K562 (cell line): ENCODE measurements around the gene PPP2R2D. TPM values are rescaled to one million over a fixed set of nuclear protein-coding genes. Genes with fewer than 3 reads are reported as not detected.

ENCODE experiments used
- ATAC-seq: fragments of 200-7000 bp; cut with Tn5 transposase; 3 replicates; pipeline ENCODE4 v1.9.1; 2020; ENCODE audit warnings: moderate library complexity
- BruUV-seq: library from RNA; stranded (reverse); fragments of 400-500 nt; replicated peaks from 2 replicates; lab custom pipeline; 2021; lab: Mats Ljungman, UMichigan
- CTCF ChIA-PET: fragments of 300-600 bp; formaldehyde crosslinking; extraction: SDS; loops from one replicate; lab custom pipeline; 2021; ENCODE audit warnings: low intra/inter-chr PET ratio; lab: Yijun Ruan, JAX
- POLR2A ChIA-PET: fragments of 300-600, 350-650 bp; sonication (Branson Sonifier 250); formaldehyde crosslinking; extraction: SDS; loops from one replicate; lab custom pipeline; 2021; ENCODE audit warnings: antibody characterized with exemption, inconsistent platforms; lab: Yijun Ruan, JAX
- DNase-seq, 4 experiments: peaks; one replicate each; pipeline versions ENCODE4 v3.0.0 to v3.0.0-alpha.2; 2011 to 2018; ENCODE audit warnings: low spot score in 3 of 4, mixed read lengths in 3 of 4; ENCODE audit errors: extremely low read depth in 1 of 4
- FAIRE-seq: peaks from 2 replicates; lab custom pipeline; 2011; peaks lifted over from hg19 to GRCh38; lab: Jason Lieb, UNC
- H2AFZ ChIP-seq: 2 replicates; pipeline ENCODE4 v1.6.0; 2011; ENCODE audit warnings: low read depth, low read length, control low read depth, inconsistent platforms
- H3K27ac ChIP-seq: fragments of 200-600 bp; 3 replicates; pipeline ENCODE4 v1.8.0; 2011; ENCODE audit warnings: low read depth, mild to moderate bottlenecking, control low read depth, inconsistent platforms, low read length, moderate library complexity, mixed read lengths; ENCODE audit errors: extremely low read depth
- H3K27me3 ChIP-seq, 2 experiments: fragments of 300-600 bp in 1 of 2; 2 replicates in 1 of 2; 3 replicates in 1 of 2; pipeline versions ENCODE4 v1.6.0 to v1.8.0; 2011; ENCODE audit warnings: inconsistent platforms in 2 of 2, low read length in 2 of 2, mild to moderate bottlenecking in 1 of 2, mixed read lengths in 1 of 2, moderate library complexity in 1 of 2; ENCODE audit not compliant: control insufficient read depth in 2 of 2, insufficient read depth in 2 of 2
- H3K36me3 ChIP-seq: fragments of 300-600 bp; 3 replicates; pipeline ENCODE4 v1.8.0; 2011; ENCODE audit warnings: mild to moderate bottlenecking, low read length, inconsistent platforms; ENCODE audit not compliant: control insufficient read depth, insufficient read depth
- H3K4me1 ChIP-seq, 2 experiments: fragments of 200-600 bp in 1 of 2; replicated peaks in 1 of 2; 2 replicates in 1 of 2; 3 replicates in 1 of 2; pipeline versions ENCODE4 v1.5.1 to v1.8.0; 2011; ENCODE audit warnings: inconsistent platforms in 2 of 2, low read length in 2 of 2, mild to moderate bottlenecking in 1 of 2, mixed read lengths in 1 of 2, moderate library complexity in 1 of 2; ENCODE audit not compliant: control insufficient read depth in 2 of 2, insufficient read depth in 2 of 2
- H3K4me2 ChIP-seq: 2 replicates; pipeline ENCODE4 v1.6.1; 2011; ENCODE audit warnings: low read length, control low read depth, inconsistent platforms, mixed read lengths; ENCODE audit not compliant: insufficient read depth
- H3K4me3 ChIP-seq: fragments of 200-600 bp; sonication (generic), shearing (Covaris generic); 2 replicates; pipeline ENCODE4 v1.5.1; 2016; ENCODE audit warnings: control low read depth, inconsistent platforms
- H3K79me2 ChIP-seq: fragments of 200-600 bp; 3 replicates; pipeline ENCODE4 v1.8.0; 2011; ENCODE audit warnings: low read length, inconsistent platforms; ENCODE audit not compliant: control insufficient read depth, insufficient read depth
- H3K9ac ChIP-seq, 2 experiments: 2 replicates each; pipeline versions ENCODE4 v1.6.0 to v1.6.1; 2011; ENCODE audit warnings: low read depth in 2 of 2, low read length in 2 of 2, control low read depth in 1 of 2, inconsistent platforms in 1 of 2, mild to moderate bottlenecking in 1 of 2, mixed read lengths in 1 of 2; ENCODE audit not compliant: insufficient read depth in 1 of 2
- H3K9me1 ChIP-seq: one replicate; pipeline ENCODE4 v1.6.0; 2011; ENCODE audit warnings: inconsistent platforms, mild to moderate bottlenecking, low read length, moderate library complexity; ENCODE audit not compliant: control insufficient read depth, insufficient read depth
- H3K9me3 ChIP-seq: replicated peaks from 2 replicates; pipeline ENCODE4 v1.5.1; 2011; ENCODE audit warnings: low read depth, low read length, inconsistent platforms; ENCODE audit not compliant: control insufficient read depth, insufficient read depth
- H4K20me1 ChIP-seq: replicated peaks from 2 replicates; pipeline ENCODE4 v1.6.1; 2011; ENCODE audit warnings: low read length, inconsistent platforms, mixed read lengths; ENCODE audit not compliant: control insufficient read depth, insufficient read depth
- BHLHE40 ChIP-seq: IDR thresholded peaks from 2 replicates; pipeline ENCODE4 v1.6.1; 2011; ENCODE audit warnings: low read length, improper control_type of control experiment
- CBFA2T3 ChIP-seq: fragments of 450-650 bp; IDR thresholded peaks from 2 replicates; pipeline ENCODE4 v1.6.1; 2017
- CXXC5 ChIP-seq: fragments of 250-450 bp; sonication (Bioruptor Pico); IDR thresholded peaks from 2 replicates; pipeline ENCODE4 v1.8.0; 2022; ENCODE audit warnings: inconsistent platforms, mild to moderate bottlenecking, moderate library complexity
- NFRKB ChIP-seq: fragments of 450-650 bp; IDR thresholded peaks from 2 replicates; pipeline ENCODE4 v1.6.1; 2016; ENCODE audit warnings: low read depth
- SIN3A ChIP-seq, 2 experiments: fragments of 150-350 bp in 1 of 2; IDR thresholded peaks; 2 replicates each; pipeline ENCODE4 v1.6.1; 2011 to 2016; ENCODE audit warnings: borderline replicate concordance in 2 of 2, low read depth in 2 of 2, low read length in 2 of 2, mild to moderate bottlenecking in 2 of 2, moderate library complexity in 2 of 2; ENCODE audit not compliant: control insufficient read depth in 1 of 2
- ZNF707 ChIP-seq: fragments of 250-450 bp; sonication (Bioruptor Pico); conservative IDR thresholded peaks from 2 replicates; pipeline ENCODE4 v1.8.0; 2022; ENCODE audit warnings: inconsistent platforms, mild to moderate bottlenecking, moderate library complexity
- WGBS: fragments of 100-300 bp; shearing (Covaris generic); methylation state at CpG from one replicate; pipeline ENCODE4 v1.1.6; 2016; ENCODE audit warnings: low coverage, mixed read lengths; ENCODE audit not compliant: insufficient coverage; ENCODE audit errors: missing lambda C conversion rate; 5-methylcytosine and 5-hydroxymethylcytosine counted together
- in situ Hi-C: fragments of 300-500 bp; cut with MboI; formaldehyde crosslinking; loops from 4 replicates; pipeline ENCODE4 v1.15.0; 2018; ENCODE audit warnings: inconsistent platforms, mixed read lengths
- intact Hi-C: fragments of 100-400 bp; cut with micrococcal nuclease; formaldehyde crosslinking; loops from 2 replicates; pipeline ENCODE4 v1.14.2; 2022
- polyA plus RNA-seq, 8 experiments: library from polyadenylated mRNA; depleted of rRNA in 4 of 8; stranded (reverse) in 5 of 8; unstranded in 3 of 8; fragments of >200 nt; fragmentation: Nextera tagmentation in 2 of 8; fragmentation: Illumina TruSeq in 1 of 8; extraction: Ambion mirVana in 2 of 8; extraction: Trizol in 1 of 8; gene quantifications; 2 replicates each; pipeline versions ENCODE4 v1.2.1 to v1.2.3, GENCODE V29; 2011 to 2014; ENCODE audit warnings: inconsistent platforms in 1 of 8, missing spikeins in 1 of 8
- total RNA-seq, 7 experiments: library from RNA; depleted of rRNA in 6 of 7; stranded (reverse); fragments of >200 nt in 6 of 7; fragmentation: Illumina TruSeq in 2 of 7; extraction: Trizol in 2 of 7; gene quantifications; 2 replicates each; pipeline versions ENCODE4 v1.2.1 to v1.2.3, GENCODE V29; 2011 to 2021; ENCODE audit warnings: low replicate concordance in 1 of 7
- TF ChIP-seq, protein P1 (sequence below), 2 experiments: IDR thresholded peaks; 2 replicates each; pipeline ENCODE4 v1.6.1; 2012; ENCODE audit warnings: improper control_type of control experiment in 2 of 2, low read depth in 2 of 2, low read length in 2 of 2, borderline replicate concordance in 1 of 2
- TF ChIP-seq, protein P2 (sequence below): fragments of 450-650 bp; IDR thresholded peaks from 2 replicates; pipeline ENCODE4 v1.7.0; 2016; ENCODE audit warnings: borderline replicate concordance

The PPP2R2D gene
- total and polyA plus RNA-seq, 9 of the 15 experiments (the other 6 are each of a cell fraction or from before 2014, with no cell fraction given), result 1.9 to 37.0 (median 26.8) TPM

DNA sequence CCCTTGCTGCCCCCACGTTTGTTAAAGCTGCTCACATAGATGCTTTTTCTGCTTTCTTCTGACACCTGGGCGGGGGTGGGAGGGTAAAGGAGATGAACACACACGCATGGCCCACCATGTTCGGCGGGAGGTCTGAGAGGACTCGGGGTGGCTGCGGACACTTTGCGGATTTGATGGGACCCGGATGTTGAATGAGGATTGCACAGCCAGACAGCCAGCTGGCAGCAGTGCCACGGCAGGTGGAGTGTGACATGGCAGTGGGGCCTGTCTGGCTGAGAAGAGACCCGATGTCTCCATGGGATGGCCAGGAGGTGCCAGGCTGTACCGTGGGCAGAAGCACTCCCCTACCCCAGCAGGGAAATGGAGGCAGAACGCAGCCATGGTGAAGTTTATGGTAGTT lies 31.2 kb downstream of the PPP2R2D start:
- peaks cover 46% of the 10 kb centered on the region; the same call in 2 of the 3 replicates for H3K36me3 ChIP-seq
- POLR2A ChIA-PET, result no interaction called here
- H3K4me2 ChIP-seq, result no peak overlapping the region
- no peak overlapping the region for H3K27ac ChIP-seq
- H3K9me3 ChIP-seq, result no peaks in the 10 kb centered on the region
- peaks cover 32 to 51% of the 10 kb centered on the region in 2 experiments; a peak in 4 of 5 replicates for H3K4me1 ChIP-seq
- peaks cover 4% of the 10 kb centered on the region; the same call in 1 of the 2 replicates for H4K20me1 ChIP-seq
- no peak overlapping the region for H3K4me3 ChIP-seq
- BruUV-seq, result no TSS peak
- ATAC-seq, result no peak
- intact Hi-C loops (loop anchor here (5.0 kb wide), 1 partner anchor 40 kb away; no protein-coding TSS in a partner anchor), in situ Hi-C loops (loop anchor here (5.0 kb wide), 1 partner anchor 45 kb away; no protein-coding TSS in a partner anchor)
- H3K9ac ChIP-seq, result peak overlapping the region in 1 of 2 experiments; percentile 78; a peak in 2 of 4 replicates
- no peaks in the 10 kb centered on the region; a peak in 1 of 5 replicates for H3K27me3 ChIP-seq
- TF ChIP-seq NFRKB, result no peak
- H3K9me1 ChIP-seq, result no peaks in the 10 kb centered on the region
- CTCF ChIA-PET, result no interaction called here
- FAIRE-seq, result no peak
- DNase-seq, result no peak
- no peak overlapping the region for H2AFZ ChIP-seq
- peaks cover 94% of the 10 kb centered on the region for H3K79me2 ChIP-seq
- WGBS, result 88% methylated on average over 6 of the region's 13 CpGs

DNA sequence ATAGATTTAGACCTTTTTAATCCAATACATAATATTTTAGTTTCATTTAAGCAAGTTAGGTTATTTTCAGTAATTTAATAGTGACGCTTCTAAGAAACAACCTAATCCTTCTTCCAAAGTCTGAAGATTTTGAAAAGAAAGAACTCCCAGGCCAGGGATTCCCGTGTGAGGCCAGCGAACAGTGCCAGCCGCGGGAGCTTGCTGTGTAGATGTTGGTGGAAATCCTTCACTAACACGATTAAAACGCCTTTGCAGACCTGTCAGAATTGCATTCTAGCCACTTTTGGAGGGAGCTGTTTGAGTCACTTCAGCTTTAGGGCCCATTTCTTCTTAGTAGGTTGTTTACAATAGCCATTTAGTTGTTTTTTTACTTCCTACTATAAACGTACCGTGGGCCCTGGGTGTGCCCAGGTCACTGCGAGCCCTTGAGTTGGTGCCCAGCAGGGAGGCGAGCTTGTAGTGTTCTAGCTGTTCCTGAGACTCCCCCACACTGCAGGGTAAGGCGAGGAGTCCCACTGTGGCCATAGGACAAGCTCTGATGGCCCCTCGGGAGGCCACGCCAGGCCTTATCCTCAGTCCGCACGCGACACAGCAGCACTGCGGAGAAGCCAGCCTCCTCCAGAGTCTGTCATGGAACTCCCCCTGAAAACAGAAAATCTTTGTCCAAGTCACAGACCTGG lies 32.3 kb downstream of the PPP2R2D start:
- Histone ChIP-seq H3K9me1 (no peaks in the 10 kb centered on the region), H3K4me1 (peaks cover 26 to 40% of the 10 kb centered on the region in 2 experiments; a peak in 4 of 5 replicates), H3K27me3 (no peaks in the 10 kb centered on the region; a peak in 1 of 5 replicates), H3K27ac (peak overlapping the region; percentile 69; the same call in 2 of the 3 replicates), H4K20me1 (no peaks in the 10 kb centered on the region; the same call in 1 of the 2 replicates), H3K9ac (peak overlapping the region; percentile 53 to 86), H3K4me3 (no peak overlapping the region), H3K4me2 (peak overlapping the region; percentile 49), H3K79me2 (peaks cover 87% of the 10 kb centered on the region), H2AFZ (no peak overlapping the region), H3K36me3 (peaks cover 53% of the 10 kb centered on the region; the same call in 2 of the 3 replicates), H3K9me3 (no peaks in the 10 kb centered on the region)
- ATAC-seq (peak; percentile 91), DNase-seq (peak in 3 of 4 experiments; percentile 16 to 60 (median 48)), FAIRE-seq (peak; percentile 58)
- in situ Hi-C loops (loop anchor here (5.0 kb wide), 1 partner anchor 46 kb away; no protein-coding TSS in a partner anchor), intact Hi-C loops (loop anchor here (5.0 kb wide), 1 partner anchor 41 kb away; no protein-coding TSS in a partner anchor)
- 28% methylated on average over 18 of the region's 18 CpGs for WGBS
- ChIA-PET CTCF (no interaction called here), POLR2A (interaction anchor here (0.7 to 1.2 kb wide), 3 partner anchors 10 to 90 kb away, joined by 3 to 7 read pairs (median 3); no protein-coding TSS in a partner anchor)
- 0 out of 2 replicates have a peak, but pooled peaks have one; percentile 23 for TF ChIP-seq CXXC5 (CRISPR knock-in tag)
- TF ChIP-seq SIN3A (IDR thresholded peaks at IDR 0.05; ENCODE audit: borderline replicate concordance in 2 of 2, control insufficient read depth in 1 of 2, low read depth in 2 of 2, low read length in 2 of 2), result 0 out of 4 replicates have a peak, but pooled peaks of 1 of the 2 experiments have one; percentile 14
- TF ChIP-seq BHLHE40, result peak; percentile 78
- TF ChIP-seq, protein P1, sequence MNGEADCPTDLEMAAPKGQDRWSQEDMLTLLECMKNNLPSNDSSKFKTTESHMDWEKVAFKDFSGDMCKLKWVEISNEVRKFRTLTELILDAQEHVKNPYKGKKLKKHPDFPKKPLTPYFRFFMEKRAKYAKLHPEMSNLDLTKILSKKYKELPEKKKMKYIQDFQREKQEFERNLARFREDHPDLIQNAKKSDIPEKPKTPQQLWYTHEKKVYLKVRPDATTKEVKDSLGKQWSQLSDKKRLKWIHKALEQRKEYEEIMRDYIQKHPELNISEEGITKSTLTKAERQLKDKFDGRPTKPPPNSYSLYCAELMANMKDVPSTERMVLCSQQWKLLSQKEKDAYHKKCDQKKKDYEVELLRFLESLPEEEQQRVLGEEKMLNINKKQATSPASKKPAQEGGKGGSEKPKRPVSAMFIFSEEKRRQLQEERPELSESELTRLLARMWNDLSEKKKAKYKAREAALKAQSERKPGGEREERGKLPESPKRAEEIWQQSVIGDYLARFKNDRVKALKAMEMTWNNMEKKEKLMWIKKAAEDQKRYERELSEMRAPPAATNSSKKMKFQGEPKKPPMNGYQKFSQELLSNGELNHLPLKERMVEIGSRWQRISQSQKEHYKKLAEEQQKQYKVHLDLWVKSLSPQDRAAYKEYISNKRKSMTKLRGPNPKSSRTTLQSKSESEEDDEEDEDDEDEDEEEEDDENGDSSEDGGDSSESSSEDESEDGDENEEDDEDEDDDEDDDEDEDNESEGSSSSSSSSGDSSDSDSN (IDR thresholded peaks at IDR 0.05; ENCODE audit: borderline replicate concordance in 1 of 2, low read depth in 2 of 2, low read length in 2 of 2), result 0 out of 4 replicates have a peak, but pooled peaks of 1 of the 2 experiments have one; percentile 50
- TF ChIP-seq ZNF707 (CRISPR knock-in tag), result no peak
- 0 out of 2 replicates have a peak, but pooled peaks have one; percentile 15 for TF ChIP-seq CBFA2T3
- TF ChIP-seq, protein P2, sequence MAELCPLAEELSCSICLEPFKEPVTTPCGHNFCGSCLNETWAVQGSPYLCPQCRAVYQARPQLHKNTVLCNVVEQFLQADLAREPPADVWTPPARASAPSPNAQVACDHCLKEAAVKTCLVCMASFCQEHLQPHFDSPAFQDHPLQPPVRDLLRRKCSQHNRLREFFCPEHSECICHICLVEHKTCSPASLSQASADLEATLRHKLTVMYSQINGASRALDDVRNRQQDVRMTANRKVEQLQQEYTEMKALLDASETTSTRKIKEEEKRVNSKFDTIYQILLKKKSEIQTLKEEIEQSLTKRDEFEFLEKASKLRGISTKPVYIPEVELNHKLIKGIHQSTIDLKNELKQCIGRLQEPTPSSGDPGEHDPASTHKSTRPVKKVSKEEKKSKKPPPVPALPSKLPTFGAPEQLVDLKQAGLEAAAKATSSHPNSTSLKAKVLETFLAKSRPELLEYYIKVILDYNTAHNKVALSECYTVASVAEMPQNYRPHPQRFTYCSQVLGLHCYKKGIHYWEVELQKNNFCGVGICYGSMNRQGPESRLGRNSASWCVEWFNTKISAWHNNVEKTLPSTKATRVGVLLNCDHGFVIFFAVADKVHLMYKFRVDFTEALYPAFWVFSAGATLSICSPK, result no peak
- BruUV-seq, result no TSS peak
